GM15510 (cell line): ENCODE data around the gene ZFP91.

Source experiments
- POLR2A ChIP-seq: IDR thresholded peaks from 3 replicates; pipeline ENCODE4 v1.6.1; 2011; ENCODE audit warnings: borderline replicate concordance; ENCODE audit not compliant: insufficient read length; ENCODE audit errors: extremely low read depth

Gene ZFP91

GRCh38 chr11:58577555-58578135, 1.2 kb upstream of the ZFP91 start:
- TF ChIP-seq POLR2A: peak; percentile 69

- no peak for TF ChIP-seq POLR2A
Measured at GRCh38 chr11:58578136-58578634, 678 bp upstream of the ZFP91 start.

GRCh38 chr11:58579192-58580129, 598 bp downstream of the ZFP91 start:
- peak; percentile 74 for TF ChIP-seq POLR2A

- TF ChIP-seq POLR2A: no peak
Measured at GRCh38 chr11:58580311-58580710, 1.4 kb downstream of the ZFP91 start.

- TF ChIP-seq POLR2A: no peak
Measured at GRCh38 chr11:58582437-58582836, 3.6 kb downstream of the ZFP91 start.

GRCh38 chr11:58586998-58587397, 8.1 kb downstream of the ZFP91 start:
- TF ChIP-seq POLR2A: no peak

- TF ChIP-seq POLR2A: no peak
Measured at GRCh38 chr11:58591659-58592058, 12.8 kb downstream of the ZFP91 start.

GRCh38 chr11:58592760-58593472, 14.1 kb downstream of the ZFP91 start:
- no peak for TF ChIP-seq POLR2A

GRCh38 chr11:58594826-58595225, 16.0 kb downstream of the ZFP91 start:
- no peak for TF ChIP-seq POLR2A

- TF ChIP-seq POLR2A: no peak
Measured at GRCh38 chr11:58596621-58597020, 17.8 kb downstream of the ZFP91 start.

GRCh38 chr11:58597486-58598144, 18.8 kb downstream of the ZFP91 start:
- no peak for TF ChIP-seq POLR2A

GRCh38 chr11:58600510-58600909, 21.6 kb downstream of the ZFP91 start:
- no peak for TF ChIP-seq POLR2A

- no peak for TF ChIP-seq POLR2A
Measured at GRCh38 chr11:58606930-58607714, 28.3 kb downstream of the ZFP91 start.

- no peak for TF ChIP-seq POLR2A
Measured at GRCh38 chr11:58608331-58608730, 29.5 kb downstream of the ZFP91 start.

GRCh38 chr11:58609723-58610122, 30.9 kb downstream of the ZFP91 start:
- no peak for TF ChIP-seq POLR2A

- TF ChIP-seq POLR2A: no peak
Measured at GRCh38 chr11:58613228-58613627, 34.4 kb downstream of the ZFP91 start.
